Spinal cord (tissue), 10 donors: ENCODE measurements around the gene SLC10A3. TPM values are rescaled to one million over a fixed set of nuclear protein-coding genes. Genes with fewer than 3 reads are reported as not detected.

Experiments used
- DNase-seq, 6 donors: peaks; one replicate each; pipeline versions ENCODE4 v3.0.0 to v3.0.0-alpha.2; 2013 to 2015; ENCODE audit warnings: low spot score in 6 of 6, low read depth in 4 of 6
- H3K27ac ChIP-seq: one replicate; pipeline ENCODE4 v1.5.1; 2013; ENCODE audit warnings: low read depth, low read length, control low read depth
- H3K27me3 ChIP-seq: one replicate; pipeline ENCODE4 v1.6.1; 2013; ENCODE audit warnings: low read length; ENCODE audit not compliant: control insufficient read depth, insufficient read depth
- H3K36me3 ChIP-seq: one replicate; pipeline ENCODE4 v1.6.1; 2013; ENCODE audit warnings: low read length; ENCODE audit not compliant: control insufficient read depth, insufficient read depth
- H3K4me1 ChIP-seq: one replicate; pipeline ENCODE4 v1.6.1; 2013; ENCODE audit warnings: low read length; ENCODE audit not compliant: control insufficient read depth, insufficient read depth
- H3K4me3 ChIP-seq: one replicate; pipeline ENCODE4 v1.5.1; 2013; ENCODE audit warnings: low read depth, low read length, control low read depth
- H3K9me3 ChIP-seq: one replicate; pipeline ENCODE4 v1.6.1; 2013; ENCODE audit warnings: low read length; ENCODE audit not compliant: control insufficient read depth, insufficient read depth
- WGBS: methylation state at CpG from one replicate; pipeline ENCODE4 v1.1.5; 2013; ENCODE audit warnings: missing lambda C conversion rate; ENCODE audit not compliant: insufficient coverage; 5-methylcytosine and 5-hydroxymethylcytosine counted together
- polyA plus RNA-seq, 2 donors: library from polyadenylated mRNA; unstranded; fragments of 120-200 nt; gene quantifications; one replicate each; pipeline ENCODE4 v1.2.1, GENCODE V29; 2013; ENCODE audit not compliant: insufficient read length in 2 of 2
- total RNA-seq, 2 donors: library from RNA; depleted of rRNA in 1 of 2; stranded (reverse); fragments of 120-200 nt in 1 of 2; fragments of >200 nt in 1 of 2; gene quantifications; one replicate each; pipeline versions ENCODE4 v1.2.3 to v1.2.4, GENCODE V29; 2013 to 2014
- donor health status: healthy.

The SLC10A3 gene
- total and polyA plus RNA-seq, 4 donors: 4.9 to 13.9 (median 9.3) TPM

- Histone ChIP-seq H3K4me3 (peak overlapping the region; percentile 45), H3K36me3 (peaks cover 73% of the 10 kb centered on the region), H3K9me3 (no peaks in the 10 kb centered on the region), H3K27ac (peak overlapping the region; percentile 7), H3K27me3 (no peaks in the 10 kb centered on the region), H3K4me1 (peaks cover 31% of the 10 kb centered on the region)
- no peak for DNase-seq
- 80% methylated on average over 13 of the region's 13 CpGs for WGBS
Observed at GRCh38 chrX:154444755-154445246, 45.6 kb downstream of the SLC10A3 start.

GRCh38 chrX:154443992-154444754 is 46.3 kb downstream of the SLC10A3 start, which contains the start of gene FAM50A:
FAM50A (plus strand) TSS chrX:154444141; CDS start chrX:154444236, 95 bp downstream.
- Histone ChIP-seq H3K4me3 (peak within 1 kb of the TSS; percentile 45), H3K27me3 (no peaks in the 10 kb centered on the region), H3K27ac (peak within 1 kb of the TSS; percentile 50), H3K9me3 (no peaks in the 10 kb centered on the region), H3K36me3 (peaks cover 70% of the 10 kb centered on the region), H3K4me1 (peaks cover 33% of the 10 kb centered on the region)
- DNase-seq: peak in 2 of 6 donors; percentile 85 to 86
- WGBS: 27% methylated on average over 94 of the region's 94 CpGs

DNA sequence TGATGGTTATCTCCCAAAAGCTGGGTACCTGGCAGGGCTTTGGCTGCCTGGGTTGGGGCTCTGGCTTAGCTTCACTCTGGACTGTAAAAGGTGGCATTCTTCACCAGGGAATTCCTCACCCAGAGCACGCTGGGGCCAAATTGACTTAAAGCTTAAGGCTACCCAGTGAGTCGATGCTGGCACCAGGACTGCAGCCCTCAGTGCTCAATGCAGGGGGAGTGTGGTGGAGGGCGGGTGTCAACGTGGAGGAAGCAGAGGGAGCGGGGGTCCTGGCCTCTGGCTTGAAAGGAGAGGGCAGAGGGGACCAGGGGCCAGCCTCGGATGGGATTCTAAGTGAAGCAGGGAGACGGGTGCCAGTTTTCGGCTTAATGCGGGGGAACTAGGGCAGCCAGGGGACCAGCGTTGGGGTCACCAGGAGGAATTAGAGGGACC is 46.9 kb downstream of the SLC10A3 start:
- 49% methylated on average over 9 of the region's 10 CpGs for WGBS
- Histone ChIP-seq H3K4me1 (peaks cover 40% of the 10 kb centered on the region), H3K27ac (peak overlapping the region; percentile 50), H3K9me3 (no peaks in the 10 kb centered on the region), H3K4me3 (peak overlapping the region; percentile 10), H3K27me3 (no peaks in the 10 kb centered on the region), H3K36me3 (peaks cover 69% of the 10 kb centered on the region)
- DNase-seq: no peak

GRCh38 chrX:154441984-154442707 is 48.3 kb downstream of the SLC10A3 start:
- Histone ChIP-seq H3K27me3 (no peaks in the 10 kb centered on the region), H3K4me1 (peaks cover 47% of the 10 kb centered on the region), H3K4me3 (no peak overlapping the region), H3K9me3 (no peaks in the 10 kb centered on the region), H3K36me3 (peaks cover 66% of the 10 kb centered on the region), H3K27ac (no peak overlapping the region)
- DNase-seq: no peak
- whole genome bisulfite sequencing: 70% methylated on average over 20 of the region's 21 CpGs

DNA sequence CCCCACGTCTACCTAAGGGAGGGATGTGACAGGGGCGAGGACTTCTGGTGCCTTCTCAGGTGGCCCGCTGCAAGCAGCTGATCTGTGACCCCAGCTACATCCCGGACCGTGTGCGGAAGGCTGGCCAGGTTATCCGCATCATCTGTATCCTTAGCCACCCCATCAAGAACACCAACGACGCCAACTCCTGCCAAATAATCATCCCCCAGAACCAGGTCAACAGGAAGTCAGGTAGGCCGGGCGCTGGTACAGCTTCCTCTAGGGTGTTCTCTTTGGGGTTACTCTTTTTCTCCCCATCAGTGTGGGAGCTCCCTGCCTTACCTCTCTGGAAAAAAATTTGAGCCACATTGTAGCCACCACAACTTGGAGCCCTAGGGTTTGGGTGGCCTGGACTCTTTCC is 48.9 kb downstream of the SLC10A3 start:
- Histone ChIP-seq H3K27ac (no peak overlapping the region), H3K4me1 (peaks cover 47% of the 10 kb centered on the region), H3K4me3 (no peak overlapping the region), H3K27me3 (no peaks in the 10 kb centered on the region), H3K9me3 (no peaks in the 10 kb centered on the region), H3K36me3 (peaks cover 60% of the 10 kb centered on the region)
- DNase-seq: no peak
- WGBS: 89% methylated on average over 5 of the region's 11 CpGs

- 82% methylated on average over 17 of the region's 17 CpGs for WGBS
- Histone ChIP-seq H3K27ac (no peak overlapping the region), H3K4me1 (peaks cover 48% of the 10 kb centered on the region), H3K36me3 (peaks cover 54% of the 10 kb centered on the region), H3K9me3 (no peaks in the 10 kb centered on the region), H3K4me3 (no peak overlapping the region), H3K27me3 (no peaks in the 10 kb centered on the region)
- DNase-seq: no peak
Observed at GRCh38 chrX:154440623-154441357, 49.6 kb downstream of the SLC10A3 start.

- Histone ChIP-seq H3K27ac (no peak overlapping the region), H3K27me3 (no peaks in the 10 kb centered on the region), H3K4me1 (peaks cover 45% of the 10 kb centered on the region), H3K36me3 (peaks cover 59% of the 10 kb centered on the region), H3K9me3 (peaks cover under 1% of the 10 kb centered on the region), H3K4me3 (no peak overlapping the region)
- 86% methylated on average over 11 of the region's 18 CpGs for WGBS
- DNase-seq: no peak
Observed at GRCh38 chrX:154439841-154440240, 50.6 kb downstream of the SLC10A3 start.

DNA sequence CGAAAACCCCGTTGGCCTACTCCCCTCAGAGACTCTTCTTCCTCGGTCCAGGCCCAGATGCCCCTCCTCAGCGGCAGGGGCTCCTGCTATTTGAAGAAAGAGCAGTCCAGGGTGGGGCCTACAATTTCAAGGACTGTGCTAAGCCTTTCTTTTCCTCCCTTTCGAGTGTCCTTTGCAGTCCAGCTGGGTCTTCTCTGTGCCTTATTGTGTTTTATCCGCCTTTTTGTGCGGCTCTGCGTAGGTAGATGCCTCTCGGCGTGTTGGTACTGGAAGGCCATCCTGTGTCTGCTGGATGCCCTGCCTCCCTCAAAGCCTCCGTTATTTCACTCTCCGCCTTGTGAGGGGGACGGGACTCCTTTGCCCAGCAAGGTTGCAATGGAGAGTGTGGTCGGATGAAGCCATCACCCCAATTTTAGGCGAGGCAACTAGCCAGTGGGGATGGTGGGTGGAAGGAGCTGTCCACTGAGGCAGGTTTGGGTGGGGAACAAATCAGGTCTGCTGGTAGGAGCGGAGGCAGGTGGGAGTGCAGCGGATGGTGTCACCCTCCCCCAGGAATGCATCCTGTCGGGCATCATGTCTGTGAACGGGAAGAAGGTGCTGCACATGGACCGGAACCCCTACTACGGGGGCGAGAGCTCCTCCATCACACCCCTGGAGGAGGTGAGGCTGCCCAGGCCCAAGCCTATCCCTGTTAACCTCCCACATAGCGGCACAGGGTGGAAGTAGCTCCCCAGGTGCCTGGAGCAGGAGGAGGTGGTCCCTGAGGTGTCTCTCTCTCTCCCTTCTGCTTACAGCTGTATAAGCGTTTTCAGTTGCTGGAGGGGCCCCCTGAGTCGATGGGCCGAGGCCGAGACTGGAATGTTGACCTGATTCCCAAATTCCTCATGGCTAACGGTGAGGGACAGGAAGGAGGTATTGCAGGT is 52.2 kb downstream of the SLC10A3 start:
- H3K27ac ChIP-seq: peak overlapping the region; percentile 71
- H3K4me3 ChIP-seq: peak overlapping the region; percentile 57
- DNase-seq: no peak
- no peaks in the 10 kb centered on the region for H3K27me3 ChIP-seq
- H3K4me1 ChIP-seq: peaks cover 34% of the 10 kb centered on the region
- 53% methylated on average over 23 of the region's 28 CpGs for WGBS
- H3K36me3 ChIP-seq: peaks cover 72% of the 10 kb centered on the region
- H3K9me3 ChIP-seq: peaks cover 3% of the 10 kb centered on the region
